Measurements from ENCODE around the gene EXOC6B. TPM values are rescaled to one million over a fixed set of nuclear protein-coding genes. Genes with fewer than 3 reads are reported as not detected.
A peak's percentile ranks its signal among the peaks of the same experiment; 100 is the strongest.

Gene EXOC6B
- total and polyA plus RNA-seq, 2 experiments from 2014 or later: 8.9 to 18.3 TPM

DNA sequence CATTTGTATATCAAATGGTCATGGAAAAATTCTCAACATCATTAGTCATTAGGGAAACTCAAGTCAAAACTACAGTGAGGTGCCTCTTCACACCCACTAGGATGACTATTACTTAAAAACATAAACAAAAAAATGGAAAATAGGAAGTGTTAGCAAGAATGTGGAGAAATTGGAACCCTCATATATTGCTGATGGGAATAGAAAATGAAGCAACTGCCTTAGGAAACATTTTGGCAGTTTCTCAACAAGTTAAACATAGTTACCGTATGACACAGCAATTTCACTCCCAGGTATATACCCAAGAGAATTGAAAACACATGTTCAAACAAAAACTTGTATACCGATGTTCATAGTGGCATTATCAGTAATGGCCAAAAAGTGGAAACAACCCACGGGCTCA, 660.0 kb downstream of the EXOC6B start:
- H3K4me3 ChIP-seq: 0 out of 2 replicates have a peak overlapping the region, but pooled peaks have one; percentile 3
- no peaks in the 10 kb centered on the region for H4K20me1 ChIP-seq (ENCODE audit: insufficient read depth)
- in situ Hi-C loops (cut with MboI): no loop called here

DNA sequence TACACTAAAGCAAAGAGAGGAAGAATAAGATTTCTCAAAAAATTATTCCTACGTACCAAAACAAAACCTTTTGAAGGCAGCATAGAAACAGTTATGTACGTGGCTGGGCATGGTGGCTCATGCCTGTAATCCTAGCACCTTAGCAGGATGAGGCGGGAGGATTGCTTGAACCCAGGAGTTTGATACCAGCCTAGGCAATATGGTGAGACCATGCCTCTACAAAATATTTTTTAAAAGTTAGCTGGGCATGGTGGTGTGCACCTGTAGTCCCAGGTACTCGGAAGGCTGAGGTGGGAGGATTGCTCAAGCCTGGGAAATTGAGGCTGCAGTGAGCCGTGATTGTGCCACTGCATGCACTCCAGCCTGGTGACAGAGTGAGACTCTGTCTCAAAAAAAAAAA, 663.3 kb downstream of the EXOC6B start:
- Histone ChIP-seq H3K79me2 (ENCODE audit: insufficient read depth) (no peaks in the 10 kb centered on the region), H4K20me1 (ENCODE audit: insufficient read depth) (no peaks in the 10 kb centered on the region), H3K9me2 (ENCODE audit: insufficient read depth) (no peaks in the 10 kb centered on the region), H3K9me3 (ENCODE audit: low read depth) (no peaks in the 10 kb centered on the region), H3K4me3 (no peak overlapping the region), H3K4me1 (ENCODE audit: insufficient read depth) (peaks cover 23% of the 10 kb centered on the region), H3K27me3 (replicated peaks; ENCODE audit: insufficient read depth) (no peaks in the 10 kb centered on the region), H2AFZ (no peak overlapping the region), H3K4me2 (ENCODE audit: unreplicated experiment) (no peak overlapping the region), H3K9ac (no peak overlapping the region), H3K27ac (no peak overlapping the region), H3F3A (ENCODE audit: insufficient read depth) (peaks cover 25% of the 10 kb centered on the region), H3K36me3 (ENCODE audit: low read depth) (no peaks in the 10 kb centered on the region)
- no peak for TF ChIP-seq EZH2 (IDR thresholded peaks at IDR 0.05; ENCODE audit: insufficient read depth, poor library complexity, severe bottlenecking)
- TF ChIP-seq EZH2phosphoT487 (IDR thresholded peaks at IDR 0.05; ENCODE audit: insufficient read depth, low read depth): no peak
- WGBS, 2 experiments (ENCODE audit: low coverage in 1 of 2, low lambda C conversion rate in 2 of 2, missing lambda C conversion rate in 2 of 2): 91% methylated on average over 5 of the region's 5 CpGs
- in situ Hi-C loops (cut with MboI): no loop called here
- DNase-seq: no peak

More for the DNA sequence above, 660.0 kb downstream of the EXOC6B start:
- peaks cover 23% of the 10 kb centered on the region for H3K4me1 ChIP-seq (ENCODE audit: insufficient read depth)
- no peaks in the 10 kb centered on the region for H3K9me3 ChIP-seq (ENCODE audit: low read depth)
- no peaks in the 10 kb centered on the region for H3K27me3 ChIP-seq (replicated peaks; ENCODE audit: insufficient read depth)
- no peak for TF ChIP-seq EZH2 (IDR thresholded peaks at IDR 0.05; ENCODE audit: insufficient read depth, poor library complexity, severe bottlenecking)
- TF ChIP-seq EZH2phosphoT487 (IDR thresholded peaks at IDR 0.05; ENCODE audit: insufficient read depth, low read depth): no peak
- peak; percentile 34 for DNase-seq
- H2AFZ ChIP-seq: no peak overlapping the region
- H3K4me2 ChIP-seq (ENCODE audit: unreplicated experiment): peak overlapping the region; percentile 36
- H3K79me2 ChIP-seq (ENCODE audit: insufficient read depth): no peaks in the 10 kb centered on the region
- 52 to 53% methylated on average over 3 of the region's 3 CpGs for WGBS, 2 experiments (ENCODE audit: low coverage in 1 of 2, low lambda C conversion rate in 2 of 2, missing lambda C conversion rate in 2 of 2)
- H3K36me3 ChIP-seq (ENCODE audit: low read depth): no peaks in the 10 kb centered on the region
- H3K9ac ChIP-seq: no peak overlapping the region
- no peak overlapping the region for H3K27ac ChIP-seq
- no peaks in the 10 kb centered on the region for H3K9me2 ChIP-seq (ENCODE audit: insufficient read depth)
- peaks cover 25% of the 10 kb centered on the region for H3F3A ChIP-seq (ENCODE audit: insufficient read depth)

GRCh38 chr2:72159211-72159993, 666.4 kb downstream of the EXOC6B start:
- H3K27ac ChIP-seq: no peak overlapping the region
- no peaks in the 10 kb centered on the region for H3F3A ChIP-seq (ENCODE audit: insufficient read depth)
- H3K9me3 ChIP-seq (ENCODE audit: low read depth): no peaks in the 10 kb centered on the region
- H3K79me2 ChIP-seq (ENCODE audit: insufficient read depth): no peaks in the 10 kb centered on the region
- WGBS, 2 experiments (ENCODE audit: low coverage in 1 of 2, low lambda C conversion rate in 2 of 2, missing lambda C conversion rate in 2 of 2): 81 to 85% methylated on average over 12 of the region's 12 CpGs
- no peak overlapping the region for H2AFZ ChIP-seq
- H3K9ac ChIP-seq: no peak overlapping the region
- DNase-seq: no peak
- H3K4me2 ChIP-seq (ENCODE audit: unreplicated experiment): no peak overlapping the region
- H3K4me3 ChIP-seq: no peak overlapping the region
- H3K4me1 ChIP-seq (ENCODE audit: insufficient read depth): no peaks in the 10 kb centered on the region
- H4K20me1 ChIP-seq (ENCODE audit: insufficient read depth): no peaks in the 10 kb centered on the region
- H3K9me2 ChIP-seq (ENCODE audit: insufficient read depth): no peaks in the 10 kb centered on the region
- H3K27me3 ChIP-seq (replicated peaks; ENCODE audit: insufficient read depth): peaks cover 17% of the 10 kb centered on the region
- H3K36me3 ChIP-seq (ENCODE audit: low read depth): no peaks in the 10 kb centered on the region
- no peak for TF ChIP-seq EZH2phosphoT487 (IDR thresholded peaks at IDR 0.05; ENCODE audit: insufficient read depth, low read depth)
- TF ChIP-seq EZH2 (IDR thresholded peaks at IDR 0.05; ENCODE audit: insufficient read depth, poor library complexity, severe bottlenecking): no peak
- in situ Hi-C loops (cut with MboI): loop anchor here (10.0 kb wide), 1 partner anchor 605 kb away; no protein-coding TSS in a partner anchor

GRCh38 chr2:72157871-72158771, 667.7 kb downstream of the EXOC6B start:
- Histone ChIP-seq H3K27ac (no peak overlapping the region), H4K20me1 (ENCODE audit: insufficient read depth) (no peaks in the 10 kb centered on the region), H3F3A (ENCODE audit: insufficient read depth) (no peaks in the 10 kb centered on the region), H3K9me2 (ENCODE audit: insufficient read depth) (no peaks in the 10 kb centered on the region), H2AFZ (no peak overlapping the region), H3K4me1 (ENCODE audit: insufficient read depth) (no peaks in the 10 kb centered on the region), H3K79me2 (ENCODE audit: insufficient read depth) (no peaks in the 10 kb centered on the region), H3K4me3 (no peak overlapping the region), H3K4me2 (ENCODE audit: unreplicated experiment) (no peak overlapping the region), H3K9ac (no peak overlapping the region), H3K27me3 (replicated peaks; ENCODE audit: insufficient read depth) (peaks cover 17% of the 10 kb centered on the region), H3K36me3 (ENCODE audit: low read depth) (no peaks in the 10 kb centered on the region), H3K9me3 (ENCODE audit: low read depth) (no peaks in the 10 kb centered on the region)
- no peak for TF ChIP-seq EZH2 (IDR thresholded peaks at IDR 0.05; ENCODE audit: insufficient read depth, poor library complexity, severe bottlenecking)
- no peak for TF ChIP-seq EZH2phosphoT487 (IDR thresholded peaks at IDR 0.05; ENCODE audit: insufficient read depth, low read depth)
- no peak for DNase-seq
- in situ Hi-C loops (cut with MboI): loop anchor here (10.0 kb wide), 1 partner anchor 603 kb away; no protein-coding TSS in a partner anchor
- WGBS, 2 experiments (ENCODE audit: low coverage in 1 of 2, low lambda C conversion rate in 2 of 2, missing lambda C conversion rate in 2 of 2): 79% methylated on average over 7 to 8 of the region's 8 CpGs
